Panc1 (cell line): ENCODE data around the gene ASTN2.

ENCODE experiments used
- CTCF ChIP-seq: fragments of 450-650 bp; IDR thresholded peaks from 2 replicates; pipeline ENCODE4 v1.5.1; 2017; ENCODE audit warnings: mild to moderate bottlenecking
- POLR2AphosphoS5 ChIP-seq: IDR thresholded peaks from 2 replicates; pipeline ENCODE4 v1.6.1; 2012; ENCODE audit warnings: mild to moderate bottlenecking, low read depth, low read length, moderate library complexity
- REST ChIP-seq, 2 experiments: IDR thresholded peaks; 2 replicates each; pipeline ENCODE4 v1.6.1; 2011 to 2012; ENCODE audit warnings: low read depth in 2 of 2, control low read depth in 1 of 2, low read length in 1 of 2, mild to moderate bottlenecking in 1 of 2, moderate library complexity in 1 of 2; ENCODE audit not compliant: insufficient read depth in 1 of 2
- SIN3A ChIP-seq: IDR thresholded peaks from 2 replicates; pipeline ENCODE4 v1.6.1; 2012; ENCODE audit warnings: low read depth, mild to moderate bottlenecking, low read length, moderate library complexity, borderline replicate concordance; ENCODE audit not compliant: insufficient read depth
- TCF7L2 ChIP-seq: IDR thresholded peaks from 2 replicates; pipeline ENCODE4 v1.6.1; 2011; ENCODE audit warnings: mild to moderate bottlenecking, low read depth, low read length, inconsistent platforms

GRCh38 chr9:116753389-116753788 lies 661.5 kb downstream of the ASTN2 start:
- TF ChIP-seq CTCF (no peak), SIN3A (no peak), POLR2AphosphoS5 (no peak), REST (IDR thresholded peaks at IDR 0.05; ENCODE audit: insufficient read depth in 1 of 2, low read depth in 2 of 2, low read length in 1 of 2) (no peak), TCF7L2 (no peak)
